SK-N-SH (cell line): ENCODE results near the gene MIOX. TPM values are rescaled to one million over a fixed set of nuclear protein-coding genes. Genes with fewer than 3 reads are reported as not detected.

Source experiments
- CTCF ChIA-PET: fragments of 300-600, 350-600 bp; formaldehyde crosslinking; extraction: SDS; loops from one replicate; lab custom pipeline; 2021; lab: Yijun Ruan, JAX
- POLR2A ChIA-PET: fragments of 350-600 bp; sonication (Branson Sonifier 250); formaldehyde crosslinking; extraction: SDS; loops from one replicate; lab custom pipeline; 2020; ENCODE audit warnings: antibody characterized with exemption, inconsistent platforms; lab: Yijun Ruan, JAX
- DNase-seq: peaks from one replicate; pipeline ENCODE4 v3.0.0; 2012
- H2AFZ ChIP-seq: fragments of 200-600 bp; sonication (generic); 2 replicates; pipeline ENCODE4 v1.8.1; 2016; ENCODE audit warnings: antibody characterized with exemption, mild to moderate bottlenecking, low read depth
- H3F3A ChIP-seq: fragments of 200-600 bp; sonication (generic); replicated peaks from 2 replicates; pipeline ENCODE3; 2016; ENCODE audit warnings: antibody characterized with exemption, mild to moderate bottlenecking; ENCODE audit not compliant: insufficient read depth
- H3K27ac ChIP-seq, 2 experiments: fragments of 200-500 bp in 1 of 2; fragments of 200-600 bp in 1 of 2; sonication (Bioruptor generic) in 1 of 2; sonication (generic), shearing (Covaris generic) in 1 of 2; 2 replicates each; pipeline versions ENCODE4 v1.5.1 to v1.6.1; 2014 to 2016; ENCODE audit warnings: low read depth in 2 of 2, inconsistent platforms in 1 of 2, low read length in 1 of 2, mild to moderate bottlenecking in 1 of 2, mixed read lengths in 1 of 2
- H3K27me3 ChIP-seq: fragments of 200-600 bp; sonication (generic), shearing (Covaris generic); 2 replicates; pipeline ENCODE4 v1.6.1; 2016; ENCODE audit warnings: mixed run types; ENCODE audit not compliant: insufficient read depth
- H3K36me3 ChIP-seq, 2 experiments: fragments of 200-500 bp in 1 of 2; fragments of 200-600 bp in 1 of 2; sonication (Bioruptor generic) in 1 of 2; sonication (generic) in 1 of 2; replicated peaks in 1 of 2; 2 replicates each; pipeline versions ENCODE3 to v1.5.1; 2014 to 2016; ENCODE audit warnings: low read length in 1 of 2, mild to moderate bottlenecking in 1 of 2; ENCODE audit not compliant: insufficient read depth in 2 of 2, control insufficient read depth in 1 of 2
- H3K4me1 ChIP-seq, 2 experiments: fragments of 200-500 bp in 1 of 2; fragments of 200-600 bp in 1 of 2; sonication (Bioruptor generic) in 1 of 2; sonication (generic), shearing (Covaris generic) in 1 of 2; 2 replicates each; pipeline versions ENCODE4 v1.5.1 to v1.6.1; 2014 to 2016; ENCODE audit warnings: low read depth in 1 of 2, low read length in 1 of 2, mixed run types in 1 of 2; ENCODE audit not compliant: insufficient read depth in 2 of 2, control insufficient read depth in 1 of 2
- H3K4me2 ChIP-seq: fragments of 200-600 bp; sonication (generic), shearing (Covaris generic); 2 replicates; pipeline ENCODE4 v1.6.1; 2017; ENCODE audit warnings: mixed run types
- H3K4me3 ChIP-seq, 2 experiments: fragments of 200-500 bp in 1 of 2; fragments of 200-600 bp in 1 of 2; sonication (Bioruptor generic) in 1 of 2; sonication (generic), shearing (Covaris generic) in 1 of 2; 2 replicates each; pipeline versions ENCODE4 v1.5.1 to v1.8.1; 2014 to 2016; ENCODE audit warnings: low read depth in 2 of 2, inconsistent platforms in 1 of 2, low read length in 1 of 2, mild to moderate bottlenecking in 1 of 2, mixed read lengths in 1 of 2, moderate library complexity in 1 of 2
- H3K79me2 ChIP-seq: fragments of 200-600 bp; sonication (generic); 2 replicates; pipeline ENCODE4 v1.8.1; 2017; ENCODE audit warnings: mild to moderate bottlenecking; ENCODE audit not compliant: insufficient read depth
- H3K9ac ChIP-seq: fragments of 200-600 bp; sonication (generic); 2 replicates; pipeline ENCODE4 v1.6.1; 2017; ENCODE audit warnings: mixed run types
- H3K9me2 ChIP-seq: fragments of 200-600 bp; sonication (generic); 2 replicates; pipeline ENCODE4 v1.6.1; 2017; ENCODE audit warnings: mixed run types
- H3K9me3 ChIP-seq: fragments of 200-600 bp; sonication (generic); 2 replicates; pipeline ENCODE4 v1.6.1; 2017; ENCODE audit warnings: mixed run types, mild to moderate bottlenecking, moderate library complexity
- H4K20me1 ChIP-seq: fragments of 200-600 bp; sonication (generic); 2 replicates; pipeline ENCODE4 v1.6.1; 2017; ENCODE audit warnings: mild to moderate bottlenecking, mixed run types; ENCODE audit not compliant: insufficient read depth
- CTCF ChIP-seq: fragments of 200-600 bp; sonication (generic); IDR thresholded peaks from 2 replicates; pipeline ENCODE4 v1.6.1; 2017; ENCODE audit warnings: antibody characterized with exemption, mild to moderate bottlenecking, moderate library complexity
- ELF1 ChIP-seq: IDR thresholded peaks from 2 replicates; pipeline ENCODE4 v1.4.0; 2012
- EZH2phosphoT487 ChIP-seq: fragments of 200-600 bp; sonication (generic); IDR thresholded peaks from 2 replicates; pipeline ENCODE4 v1.6.1; 2017; ENCODE audit warnings: low read depth, mixed run types, mild to moderate bottlenecking, antibody characterized with exemption, moderate library complexity, borderline replicate concordance
- GABPA ChIP-seq: IDR thresholded peaks from 2 replicates; pipeline ENCODE4 v1.4.0; 2012; ENCODE audit warnings: low read depth, mild to moderate bottlenecking
- IRF3 ChIP-seq: fragments of 150-350 bp; IDR thresholded peaks from 2 replicates; pipeline ENCODE4 v1.6.1; 2016; ENCODE audit warnings: mild to moderate bottlenecking, low read depth, low read length
- JUND ChIP-seq: IDR thresholded peaks from 2 replicates; pipeline ENCODE4 v1.4.0; 2012
- MAX ChIP-seq: IDR thresholded peaks from 2 replicates; pipeline ENCODE4 v1.4.0; 2012; ENCODE audit warnings: low read depth
- MEF2A ChIP-seq: IDR thresholded peaks from 2 replicates; pipeline ENCODE4 v1.4.0; 2012; ENCODE audit warnings: low read depth, borderline replicate concordance
- MXI1 ChIP-seq: IDR thresholded peaks from 2 replicates; pipeline ENCODE4 v1.6.1; 2012; ENCODE audit warnings: mild to moderate bottlenecking, low read depth, low read length, improper control_type of control experiment
- NFIC ChIP-seq: IDR thresholded peaks from 2 replicates; pipeline ENCODE4 v1.4.0; 2012; ENCODE audit warnings: borderline replicate concordance
- NRF1 ChIP-seq: IDR thresholded peaks from 2 replicates; pipeline ENCODE4 v1.6.1; 2012; ENCODE audit warnings: low read depth, mild to moderate bottlenecking, low read length
- REST ChIP-seq: IDR thresholded peaks from 2 replicates; pipeline ENCODE4 v1.6.1; 2012; ENCODE audit warnings: mild to moderate bottlenecking, low read depth, low read length, moderate library complexity
- RFX5 ChIP-seq: IDR thresholded peaks from 2 replicates; pipeline ENCODE4 v1.6.1; 2012; ENCODE audit warnings: mild to moderate bottlenecking, improper control_type of control experiment, low read length
- RXRA ChIP-seq: IDR thresholded peaks from 2 replicates; pipeline ENCODE4 v1.4.0; 2012; ENCODE audit warnings: low read depth, mild to moderate bottlenecking, borderline replicate concordance
- SIN3A ChIP-seq: IDR thresholded peaks from 2 replicates; pipeline ENCODE4 v1.6.1; 2012; ENCODE audit warnings: low read depth, mild to moderate bottlenecking, low read length, moderate library complexity, borderline replicate concordance
- TAF1 ChIP-seq: IDR thresholded peaks from 2 replicates; pipeline ENCODE4 v1.6.1; 2012; ENCODE audit warnings: low read depth, mild to moderate bottlenecking, low read length, moderate library complexity, borderline replicate concordance
- USF2 ChIP-seq: fragments of 150-350 bp; IDR thresholded peaks from 2 replicates; pipeline ENCODE4 v1.6.1; 2017; ENCODE audit warnings: antibody characterized with exemption, low read length, low read depth, borderline replicate concordance
- YY1 ChIP-seq: IDR thresholded peaks from 2 replicates; pipeline ENCODE4 v1.4.0; 2012; ENCODE audit warnings: low read depth, mild to moderate bottlenecking
- WGBS: methylation state at CpG from one replicate; pipeline ENCODE4 v1.1.6; 2017; ENCODE audit warnings: low lambda C conversion rate; 5-methylcytosine and 5-hydroxymethylcytosine counted together
- polyA plus RNA-seq, 3 experiments: library from polyadenylated mRNA; depleted of rRNA; stranded (reverse); fragments of >200 nt; gene quantifications; 2 replicates each; pipeline ENCODE4 v1.2.3, GENCODE V29; 2012

Gene MIOX
- polyA plus RNA-seq, 1 of the 3 experiments (the other 2 are of a cell fraction), result 0.05 TPM

GRCh38 chr22:50459016-50459415, 27.6 kb upstream of the MIOX start:
- H4K20me1 ChIP-seq, result no peaks in the 10 kb centered on the region
- no peaks in the 10 kb centered on the region for H3K9me2 ChIP-seq
- H3K9me3 ChIP-seq, result no peaks in the 10 kb centered on the region
- TF ChIP-seq NRF1, result no peak
- no peak for TF ChIP-seq REST
- TF ChIP-seq NFIC, result no peak
- TF ChIP-seq RXRA, result no peak
- TF ChIP-seq CTCF, result no peak
- TF ChIP-seq MAX, result no peak
- TF ChIP-seq SIN3A, result no peak
- TF ChIP-seq RFX5, result no peak
- no peak for TF ChIP-seq YY1
- no peak for TF ChIP-seq ELF1
- no peak for TF ChIP-seq GABPA
- TF ChIP-seq MXI1, result no peak
- TF ChIP-seq MEF2A, result no peak
- TF ChIP-seq EZH2phosphoT487, result no peak
- TF ChIP-seq USF2, result no peak
- TF ChIP-seq TAF1, result no peak
- TF ChIP-seq JUND, result no peak
- TF ChIP-seq IRF3, result no peak
- H2AFZ ChIP-seq, result no peak overlapping the region
- 98% methylated on average over 16 of the region's 22 CpGs for whole genome bisulfite sequencing
- no peaks in the 10 kb centered on the region for H3K4me1 ChIP-seq
- no peaks in the 10 kb centered on the region for H3K79me2 ChIP-seq
- no peak overlapping the region for H3K27ac ChIP-seq
- H3K4me2 ChIP-seq, result no peak overlapping the region
- H3K4me3 ChIP-seq, result no peak overlapping the region
- H3K36me3 ChIP-seq, result peaks cover 0 to 72% of the 10 kb centered on the region in 2 experiments
- ChIA-PET CTCF (interaction anchor here (1.0 to 1.2 kb wide), 2 partner anchors 19 to 39 kb away, joined by 3 read pairs; no protein-coding TSS in a partner anchor), POLR2A (no interaction called here)
- DNase-seq, result no peak
- no peak overlapping the region for H3K9ac ChIP-seq
- H3K27me3 ChIP-seq, result no peaks in the 10 kb centered on the region
- H3F3A ChIP-seq, result no peaks in the 10 kb centered on the region
